ENCODE results near the gene TNFRSF9.
A peak's percentile ranks its signal among the peaks of the same experiment; 100 is the strongest.
"Not testable (repeated sequence)": the region's sequence is repeated elsewhere in the genome, so short reads cannot be mapped to it uniquely, and the experiment has no call there.

TNFRSF9 gene

DNA sequence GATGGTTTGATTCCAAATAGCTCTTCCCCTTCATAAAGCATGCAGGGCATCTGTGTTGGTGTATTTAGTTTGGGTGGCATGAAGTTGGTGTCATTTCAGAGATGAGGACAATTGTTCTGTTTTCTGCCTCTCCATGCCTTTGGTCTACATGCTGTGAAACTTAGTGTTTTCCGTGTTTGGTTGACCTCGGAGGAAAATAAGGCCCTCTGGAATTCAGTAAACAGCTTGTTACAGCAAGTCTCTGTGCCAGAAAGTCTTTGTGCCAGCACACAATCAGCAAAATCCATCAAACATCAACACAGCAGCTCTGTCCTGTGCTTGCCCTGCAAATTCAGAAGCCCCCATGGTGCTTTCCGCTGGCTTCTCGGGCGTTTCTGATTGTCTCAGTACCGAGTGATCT lies 30.4 kb upstream of the TNFRSF9 start:
- H3K36me3 ChIP-seq (ENCODE audit: control insufficient read depth, insufficient read depth, low read length), result no peaks in the 10 kb centered on the region
- no peaks in the 10 kb centered on the region for H3K4me1 ChIP-seq (ENCODE audit: control insufficient read depth, insufficient read depth, low read length)
- H3K9ac ChIP-seq (ENCODE audit: low read length), result no peak overlapping the region
- no peaks in the 10 kb centered on the region for H3K9me3 ChIP-seq (ENCODE audit: control insufficient read depth, low read length)
- no peak overlapping the region for H3K4me3 ChIP-seq (ENCODE audit: low read length)
- no peaks in the 10 kb centered on the region for H3K27me3 ChIP-seq (ENCODE audit: control insufficient read depth, insufficient read depth, low read length)

GRCh38 chr1:7970246-7970645 lies 29.6 kb upstream of the TNFRSF9 start:
- Histone ChIP-seq H3K4me3 (ENCODE audit: low read length) (no peak overlapping the region), H3K27me3 (ENCODE audit: control insufficient read depth, insufficient read depth, low read length) (no peaks in the 10 kb centered on the region), H3K36me3 (ENCODE audit: control insufficient read depth, insufficient read depth, low read length) (no peaks in the 10 kb centered on the region), H3K9me3 (ENCODE audit: control insufficient read depth, low read length) (no peaks in the 10 kb centered on the region), H3K4me1 (ENCODE audit: control insufficient read depth, insufficient read depth, low read length) (no peaks in the 10 kb centered on the region), H3K9ac (ENCODE audit: low read length) (no peak overlapping the region)

DNA sequence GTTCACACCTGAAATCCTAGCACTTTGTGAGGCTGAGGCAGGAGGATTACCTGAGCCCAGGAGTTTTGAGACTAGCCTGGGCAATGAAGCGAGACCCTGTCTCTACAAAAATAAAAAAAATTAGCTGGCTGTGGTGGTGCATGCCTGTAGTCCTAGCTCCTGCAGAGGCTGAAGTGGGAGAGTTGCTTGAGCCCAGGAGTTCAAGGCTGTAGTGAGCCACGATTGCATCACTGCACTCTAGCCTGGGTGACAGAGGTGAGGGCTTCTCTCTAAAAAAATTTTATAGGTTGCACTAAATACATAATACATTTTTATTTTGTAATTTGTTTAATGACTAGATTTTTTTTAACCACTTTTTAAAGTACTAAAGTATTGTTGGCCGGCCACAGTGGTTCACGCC lies 27.0 kb upstream of the TNFRSF9 start:
- Histone ChIP-seq H3K4me1 (ENCODE audit: control insufficient read depth, insufficient read depth, low read length) (no peaks in the 10 kb centered on the region), H3K4me3 (ENCODE audit: low read length) (no peak overlapping the region), H3K36me3 (ENCODE audit: control insufficient read depth, insufficient read depth, low read length) (no peaks in the 10 kb centered on the region), H3K9me3 (ENCODE audit: control insufficient read depth, low read length) (no peaks in the 10 kb centered on the region), H3K9ac (ENCODE audit: low read length) (no peak overlapping the region), H3K27me3 (ENCODE audit: control insufficient read depth, insufficient read depth, low read length) (no peaks in the 10 kb centered on the region)

- Histone ChIP-seq H3K36me3 (ENCODE audit: control insufficient read depth, insufficient read depth, low read length) (no peaks in the 10 kb centered on the region), H3K27me3 (ENCODE audit: control insufficient read depth, insufficient read depth, low read length) (no peaks in the 10 kb centered on the region), H3K4me1 (ENCODE audit: control insufficient read depth, insufficient read depth, low read length) (no peaks in the 10 kb centered on the region), H3K4me3 (ENCODE audit: low read length) (no peak overlapping the region), H3K9me3 (ENCODE audit: control insufficient read depth, low read length) (no peaks in the 10 kb centered on the region), H3K9ac (ENCODE audit: low read length) (no peak overlapping the region)
Observed at GRCh38 chr1:7967196-7967595, 26.6 kb upstream of the TNFRSF9 start.

- Histone ChIP-seq H3K9ac (ENCODE audit: low read length) (no peak overlapping the region), H3K4me1 (ENCODE audit: control insufficient read depth, insufficient read depth, low read length) (no peaks in the 10 kb centered on the region), H3K9me3 (ENCODE audit: control insufficient read depth, low read length) (no peaks in the 10 kb centered on the region), H3K27me3 (ENCODE audit: control insufficient read depth, insufficient read depth, low read length) (no peaks in the 10 kb centered on the region), H3K4me3 (ENCODE audit: low read length) (no peak overlapping the region), H3K36me3 (ENCODE audit: control insufficient read depth, insufficient read depth, low read length) (no peaks in the 10 kb centered on the region)
Observed at GRCh38 chr1:7964476-7964875, 23.8 kb upstream of the TNFRSF9 start.

DNA sequence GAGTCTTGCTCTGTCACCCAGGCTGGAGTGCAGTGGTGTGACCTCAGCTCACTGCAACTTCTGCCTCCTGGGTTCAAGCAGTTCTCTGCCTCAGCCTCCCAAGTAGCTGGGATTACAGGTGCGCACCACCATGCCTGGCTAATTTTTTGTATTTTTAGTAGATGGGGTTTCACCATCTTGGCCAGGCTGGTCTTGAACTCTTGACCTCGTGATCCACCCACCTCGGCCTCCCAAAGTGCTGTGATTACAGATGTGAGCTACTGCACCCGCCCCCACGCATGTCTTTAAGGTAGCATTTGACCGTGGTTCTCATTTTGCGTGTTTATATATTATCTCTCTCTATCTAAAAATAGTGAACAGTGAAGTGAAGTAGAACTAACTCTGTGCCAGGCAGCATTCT lies 23.2 kb upstream of the TNFRSF9 start:
- not testable (repeated sequence) for H3K27me3 ChIP-seq (ENCODE audit: control insufficient read depth, insufficient read depth, low read length); H3K9me3 ChIP-seq (ENCODE audit: control insufficient read depth, low read length); H3K36me3 ChIP-seq (ENCODE audit: control insufficient read depth, insufficient read depth, low read length); H3K4me3 ChIP-seq (ENCODE audit: low read length); H3K4me1 ChIP-seq (ENCODE audit: control insufficient read depth, insufficient read depth, low read length); H3K9ac ChIP-seq (ENCODE audit: low read length)

DNA sequence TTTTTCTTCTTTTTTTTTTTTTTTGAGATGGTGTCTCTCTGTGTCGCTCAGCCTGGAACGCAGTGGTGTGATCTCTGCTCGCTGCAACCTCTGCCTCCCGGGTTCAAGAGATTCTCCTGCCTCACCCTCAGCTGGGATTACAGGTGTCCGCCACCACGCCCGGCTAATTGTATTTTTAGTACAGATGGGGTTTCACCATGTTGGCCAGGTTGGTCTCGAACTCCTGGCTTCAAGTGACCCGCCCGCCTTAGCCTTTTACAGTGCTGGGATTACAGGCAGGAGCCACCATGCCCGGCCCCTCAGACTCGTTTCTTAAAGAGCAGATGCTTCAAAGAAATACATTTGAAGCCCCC lies 22.7 kb upstream of the TNFRSF9 start:
- not testable (repeated sequence) for H3K9me3 ChIP-seq (ENCODE audit: control insufficient read depth, low read length); H3K4me1 ChIP-seq (ENCODE audit: control insufficient read depth, insufficient read depth, low read length); H3K36me3 ChIP-seq (ENCODE audit: control insufficient read depth, insufficient read depth, low read length); H3K4me3 ChIP-seq (ENCODE audit: low read length); H3K9ac ChIP-seq (ENCODE audit: low read length); H3K27me3 ChIP-seq (ENCODE audit: control insufficient read depth, insufficient read depth, low read length)

DNA sequence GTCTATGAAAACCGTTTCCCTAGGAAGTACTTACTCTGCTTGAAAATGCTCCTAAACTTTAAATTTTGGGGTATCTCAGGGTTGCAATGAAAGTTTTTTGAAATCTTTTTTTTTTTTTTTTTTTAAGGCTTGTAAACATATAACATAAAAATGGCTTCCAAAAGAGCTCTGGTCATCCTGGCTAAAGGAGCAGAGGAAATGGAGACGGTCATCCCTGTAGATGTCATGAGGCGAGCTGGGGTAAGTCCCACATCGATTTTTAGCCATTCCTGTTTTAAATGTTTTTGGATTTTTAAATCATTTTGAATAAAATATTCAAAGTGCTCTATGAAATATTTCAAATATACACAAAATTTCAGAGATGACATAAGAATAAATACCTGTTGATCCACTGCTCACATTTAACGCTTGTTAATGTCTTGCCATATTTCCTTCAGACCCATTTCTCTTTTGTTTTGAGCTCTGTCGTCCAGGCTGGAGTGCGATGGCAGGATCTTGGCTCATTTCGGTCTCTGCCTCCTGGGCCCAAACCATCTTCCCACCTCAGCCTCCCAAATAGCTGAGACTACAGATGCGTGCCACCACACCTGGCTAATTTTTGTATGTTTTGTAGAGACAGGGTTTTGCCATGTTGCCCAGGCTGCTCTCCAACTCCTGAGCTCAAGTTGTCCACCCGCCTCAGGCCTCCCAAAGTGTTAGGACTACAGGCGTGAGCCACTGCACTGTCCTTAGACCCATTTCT lies 22.2 kb upstream of the TNFRSF9 start:
- no peaks in the 10 kb centered on the region for H3K9me3 ChIP-seq (ENCODE audit: control insufficient read depth, low read length)
- H3K27me3 ChIP-seq (ENCODE audit: control insufficient read depth, insufficient read depth, low read length), result no peaks in the 10 kb centered on the region
- peak overlapping the region; percentile 74 for H3K9ac ChIP-seq (ENCODE audit: low read length)
- H3K4me1 ChIP-seq (ENCODE audit: control insufficient read depth, insufficient read depth, low read length), result no peaks in the 10 kb centered on the region
- no peak overlapping the region for H3K4me3 ChIP-seq (ENCODE audit: low read length)
- H3K36me3 ChIP-seq (ENCODE audit: control insufficient read depth, insufficient read depth, low read length), result no peaks in the 10 kb centered on the region

GRCh38 chr1:7962014-7962335 lies 21.3 kb upstream of the TNFRSF9 start:
- H3K9ac ChIP-seq (ENCODE audit: low read length), result peak overlapping the region; percentile 74
- H3K4me1 ChIP-seq (ENCODE audit: control insufficient read depth, insufficient read depth, low read length), result no peaks in the 10 kb centered on the region
- H3K4me3 ChIP-seq (ENCODE audit: low read length), result peak overlapping the region; percentile 21
- no peaks in the 10 kb centered on the region for H3K36me3 ChIP-seq (ENCODE audit: control insufficient read depth, insufficient read depth, low read length)
- H3K27me3 ChIP-seq (ENCODE audit: control insufficient read depth, insufficient read depth, low read length), result no peaks in the 10 kb centered on the region
- no peaks in the 10 kb centered on the region for H3K9me3 ChIP-seq (ENCODE audit: control insufficient read depth, low read length)

- H3K9me3 ChIP-seq (ENCODE audit: control insufficient read depth, low read length), result no peaks in the 10 kb centered on the region
Observed at GRCh38 chr1:7961216-7962013, 20.8 kb upstream of the TNFRSF9 start, which contains the start of gene PARK7. Gene PARK7, plus strand, starts transcription at chr1:7961711. Its CDS starts 1,075 bp downstream, at chr1:7962786.

GRCh38 chr1:7960867-7961215 lies 20.2 kb upstream of the TNFRSF9 start:
- Histone ChIP-seq H3K4me3 (ENCODE audit: low read length) (peak overlapping the region; percentile 21), H3K9ac (ENCODE audit: low read length) (peak overlapping the region; percentile 74), H3K9me3 (ENCODE audit: control insufficient read depth, low read length) (no peaks in the 10 kb centered on the region), H3K36me3 (ENCODE audit: control insufficient read depth, insufficient read depth, low read length) (no peaks in the 10 kb centered on the region), H3K27me3 (ENCODE audit: control insufficient read depth, insufficient read depth, low read length) (no peaks in the 10 kb centered on the region), H3K4me1 (ENCODE audit: control insufficient read depth, insufficient read depth, low read length) (no peaks in the 10 kb centered on the region)

More at GRCh38 chr1:7961216-7962013, 20.8 kb upstream of the TNFRSF9 start, which contains the start of gene PARK7:
- no peaks in the 10 kb centered on the region for H3K36me3 ChIP-seq (ENCODE audit: control insufficient read depth, insufficient read depth, low read length)
- no peaks in the 10 kb centered on the region for H3K4me1 ChIP-seq (ENCODE audit: control insufficient read depth, insufficient read depth, low read length)
- peak within 1 kb of the TSS; percentile 74 for H3K9ac ChIP-seq (ENCODE audit: low read length)
- H3K27me3 ChIP-seq (ENCODE audit: control insufficient read depth, insufficient read depth, low read length), result no peaks in the 10 kb centered on the region
- peak within 1 kb of the TSS; percentile 21 for H3K4me3 ChIP-seq (ENCODE audit: low read length)

DNA sequence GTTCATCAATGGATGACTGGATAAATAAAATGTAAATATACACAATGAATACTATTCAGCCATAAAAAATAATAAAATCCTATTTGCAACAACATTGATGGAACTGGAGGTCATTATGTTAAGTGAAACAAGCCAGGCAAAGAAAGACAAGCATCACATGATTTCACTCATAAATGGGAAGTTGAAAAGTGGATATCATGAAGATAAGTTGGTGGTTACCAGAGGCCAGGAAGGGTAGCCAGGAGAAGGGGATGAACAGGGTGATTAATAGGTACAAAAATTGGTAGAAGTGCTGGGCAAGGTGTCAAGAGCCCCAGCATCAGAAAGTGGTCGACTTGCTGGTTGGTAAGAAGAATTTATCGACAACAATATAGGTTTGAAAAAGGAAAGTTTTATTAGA lies 19.5 kb upstream of the TNFRSF9 start:
- no peaks in the 10 kb centered on the region for H3K36me3 ChIP-seq (ENCODE audit: control insufficient read depth, insufficient read depth, low read length)
- H3K27me3 ChIP-seq (ENCODE audit: control insufficient read depth, insufficient read depth, low read length), result no peaks in the 10 kb centered on the region
- no peaks in the 10 kb centered on the region for H3K9me3 ChIP-seq (ENCODE audit: control insufficient read depth, low read length)
- H3K4me3 ChIP-seq (ENCODE audit: low read length), result no peak overlapping the region
- H3K9ac ChIP-seq (ENCODE audit: low read length), result no peak overlapping the region
- H3K4me1 ChIP-seq (ENCODE audit: control insufficient read depth, insufficient read depth, low read length), result no peaks in the 10 kb centered on the region
